NCI-H146 treated with DMSO at 0.1 percent for 48 hours (cell line): ENCODE measurements around the gene MCMBP.
"Not testable (repeated sequence)": the region's sequence is repeated elsewhere in the genome, so short reads cannot be mapped to it uniquely, and the experiment has no call there.

Experiments used
- DNase-seq: peaks from one replicate; lab custom pipeline; 2025; ENCODE audit not compliant: unreplicated experiment; lab: John Stamatoyannopoulos, UW

The MCMBP gene

GRCh38 chr10:119831656-119832055, 41.0 kb downstream of the MCMBP start:
- DNase-seq = no peak

- DNase-seq = no peak
These were observed 41.8 kb downstream of the MCMBP start for GRCh38 chr10:119830851-119831250.

- no peak for DNase-seq
These were observed 43.2 kb downstream of the MCMBP start for GRCh38 chr10:119829429-119829828.

- no peak for DNase-seq
These were observed 45.2 kb downstream of the MCMBP start for GRCh38 chr10:119827430-119827829.

- DNase-seq = no peak
These were observed 45.9 kb downstream of the MCMBP start for GRCh38 chr10:119826771-119827170.

GRCh38 chr10:119824299-119824698, 48.3 kb downstream of the MCMBP start:
- no peak for DNase-seq

- DNase-seq = no peak
These were observed 51.5 kb downstream of the MCMBP start for GRCh38 chr10:119821182-119821581.

GRCh38 chr10:119818889-119819270, 53.8 kb downstream of the MCMBP start:
- DNase-seq = no peak

- no peak for DNase-seq
These were observed 54.4 kb downstream of the MCMBP start for GRCh38 chr10:119817991-119818888.

GRCh38 chr10:119815671-119816070, 57.0 kb downstream of the MCMBP start:
- no peak for DNase-seq

GRCh38 chr10:119812684-119813083, 60.0 kb downstream of the MCMBP start:
- no peak for DNase-seq

- no peak for DNase-seq
These were observed 61.5 kb downstream of the MCMBP start for GRCh38 chr10:119811122-119811521.

GRCh38 chr10:119807960-119808697, 64.5 kb downstream of the MCMBP start:
- peak; percentile 63 for DNase-seq

- DNase-seq = no peak
These were observed 66.1 kb downstream of the MCMBP start for GRCh38 chr10:119806334-119807130.

- no peak for DNase-seq
These were observed 66.9 kb downstream of the MCMBP start for GRCh38 chr10:119805702-119806230.

- DNase-seq = no peak
These were observed 69.4 kb downstream of the MCMBP start for GRCh38 chr10:119803264-119803663.

- DNase-seq = no peak
These were observed 70.6 kb downstream of the MCMBP start for GRCh38 chr10:119801998-119802538.

GRCh38 chr10:119801176-119801575, 71.5 kb downstream of the MCMBP start:
- DNase-seq = no peak

- DNase-seq = no peak
These were observed 76.6 kb downstream of the MCMBP start for GRCh38 chr10:119796039-119796438.

GRCh38 chr10:119795101-119795500, 77.5 kb downstream of the MCMBP start:
- not testable (repeated sequence) for DNase-seq
